Liver (tissue), 9 donors: Measurements from ENCODE around the gene PHETA2. TPM values are rescaled to one million over a fixed set of nuclear protein-coding genes. Genes with fewer than 3 reads are reported as not detected.

Experiments used
- DNase-seq: peaks from one replicate; pipeline ENCODE4 v3.0.0-alpha.2; 2017; ENCODE audit warnings: low spot score
- H3K27ac ChIP-seq, 2 donors: one replicate each; pipeline ENCODE4 v1.7.0; 2013; ENCODE audit warnings: inconsistent platforms in 2 of 2, low read length in 2 of 2, control low read depth in 1 of 2, low read depth in 1 of 2, mild to moderate bottlenecking in 1 of 2
- H3K27me3 ChIP-seq, 4 donors: one replicate each; pipeline versions ENCODE4 v1.6.1 to v1.7.0; 2013; ENCODE audit warnings: low read length in 3 of 4, inconsistent platforms in 1 of 4, mild to moderate bottlenecking in 1 of 4, moderate library complexity in 1 of 4; ENCODE audit not compliant: control insufficient read depth in 4 of 4, insufficient read depth in 4 of 4
- H3K36me3 ChIP-seq, 4 donors: one replicate each; pipeline versions ENCODE4 v1.6.1 to v1.7.0; 2013; ENCODE audit warnings: low read length in 3 of 4, mild to moderate bottlenecking in 3 of 4, low read depth in 1 of 4, moderate library complexity in 1 of 4; ENCODE audit not compliant: control insufficient read depth in 4 of 4, insufficient read depth in 3 of 4
- H3K4me1 ChIP-seq, 4 donors: one replicate each; pipeline versions ENCODE4 v1.6.1 to v1.7.0; 2013; ENCODE audit warnings: low read length in 3 of 4, mild to moderate bottlenecking in 3 of 4, moderate library complexity in 1 of 4; ENCODE audit not compliant: control insufficient read depth in 4 of 4, insufficient read depth in 4 of 4
- H3K4me3 ChIP-seq, 3 donors: one replicate each; pipeline versions ENCODE4 v1.6.1 to v1.7.0; 2013; ENCODE audit warnings: low read length in 3 of 3, control low read depth in 1 of 3, low read depth in 1 of 3, mild to moderate bottlenecking in 1 of 3
- H3K9ac ChIP-seq, 2 donors: one replicate each; pipeline ENCODE4 v1.7.0; 2013; ENCODE audit warnings: low read length in 2 of 2, mild to moderate bottlenecking in 2 of 2, moderate library complexity in 2 of 2, control low read depth in 1 of 2, low read depth in 1 of 2
- H3K9me3 ChIP-seq, 4 donors: one replicate each; pipeline versions ENCODE4 v1.6.1 to v1.7.0; 2013; ENCODE audit warnings: low read length in 3 of 4; ENCODE audit not compliant: control insufficient read depth in 4 of 4
- ATF3 ChIP-seq: IDR thresholded peaks from 2 replicates; pipeline ENCODE4 v1.6.1; 2016; ENCODE audit warnings: antibody characterized with exemption
- EGR1 ChIP-seq, 2 donors: IDR thresholded peaks; 2 replicates each; pipeline ENCODE4 v1.6.1; 2016 to 2018; ENCODE audit warnings: antibody characterized with exemption in 2 of 2, low read depth in 2 of 2
- FOXA2 ChIP-seq: IDR thresholded peaks from 2 replicates; pipeline ENCODE4 v1.6.1; 2016; ENCODE audit warnings: antibody characterized with exemption
- GABPA ChIP-seq, 2 donors: IDR thresholded peaks in 1 of 2; conservative IDR thresholded peaks in 1 of 2; 2 replicates each; pipeline ENCODE4 v1.6.1; 2016; ENCODE audit warnings: antibody characterized with exemption in 2 of 2, mild to moderate bottlenecking in 1 of 2, moderate library complexity in 1 of 2
- HNF4A ChIP-seq, 2 donors: conservative IDR thresholded peaks; 2 replicates each; pipeline ENCODE4 v1.6.1; 2016; ENCODE audit warnings: antibody characterized with exemption in 2 of 2, mild to moderate bottlenecking in 2 of 2
- HNF4G ChIP-seq: IDR thresholded peaks from 2 replicates; pipeline ENCODE4 v1.6.1; 2016; ENCODE audit warnings: antibody characterized with exemption
- JUND ChIP-seq, 2 donors: IDR thresholded peaks; 2 replicates each; pipeline ENCODE4 v1.6.1; 2016; ENCODE audit warnings: antibody characterized with exemption in 2 of 2
- MAX ChIP-seq: IDR thresholded peaks from 2 replicates; pipeline ENCODE4 v1.6.1; 2016; ENCODE audit warnings: antibody characterized with exemption
- REST ChIP-seq: IDR thresholded peaks from 2 replicates; pipeline ENCODE4 v1.6.1; 2016; ENCODE audit warnings: antibody characterized with exemption, mild to moderate bottlenecking
- YY1 ChIP-seq: IDR thresholded peaks from 2 replicates; pipeline ENCODE4 v1.6.1; 2016; ENCODE audit warnings: antibody characterized with exemption, mild to moderate bottlenecking
- ZBTB33 ChIP-seq: IDR thresholded peaks from 2 replicates; pipeline ENCODE4 v1.6.1; 2016; ENCODE audit warnings: antibody characterized with exemption
- WGBS: extraction: QIAGEN DNeasy Blood & Tissue Kit; methylation state at CpG from one replicate; pipeline ENCODE4 v1.1.7; 2013; 5-methylcytosine and 5-hydroxymethylcytosine counted together
- polyA plus RNA-seq, 2 donors: library from polyadenylated mRNA; stranded (reverse) in 1 of 2; unstranded in 1 of 2; fragments of 200-250 nt in 1 of 2; fragments of >200 nt in 1 of 2; fragmentation: Nextera tagmentation in 1 of 2; extraction: Ambion mirVana in 1 of 2; gene quantifications; one replicate each; pipeline versions ENCODE4 v1.2.1 to v1.2.3, GENCODE V29; 2013 to 2015
- total RNA-seq, 2 donors: library from RNA; depleted of rRNA; stranded (reverse); fragments of >200 nt; gene quantifications; one replicate each; pipeline ENCODE4 v1.2.3, GENCODE V29; 2014
- donor health status: healthy.
- donor health status: healthy.
- donor health status: healthy.
- donor health status: healthy.
- donor health status: healthy.

Gene PHETA2
- total and polyA plus RNA-seq, 4 donors = 0.89 to 5.1 (median 1.5) TPM

GRCh38 chr22:42090596-42091454, 16.8 kb downstream of the PHETA2 start, which contains the start of gene NDUFA6 (continued):
- TF ChIP-seq REST = peak; percentile 81
- no peak for TF ChIP-seq ATF3
- TF ChIP-seq GABPA (IDR thresholded peaks at IDR 0.05 in 1 of 2, conservative IDR thresholded peaks at IDR 0.05 in 1 of 2) = peak in 1 of 2 donors; percentile 41
- peak; percentile 99 for TF ChIP-seq YY1
- peak; percentile 78 for TF ChIP-seq HNF4G
- peak; percentile 48 to 98 for TF ChIP-seq EGR1 (IDR thresholded peaks at IDR 0.05; ENCODE audit: low read depth in 2 of 2)

GRCh38 chr22:42091455-42091782, 17.4 kb downstream of the PHETA2 start:
- WGBS = 31% methylated on average over 7 of the region's 7 CpGs
- Histone ChIP-seq H3K27ac (peak overlapping the region; percentile 90 to 98), H3K4me1 (peaks cover 2 to 16% (median 14%) of the 10 kb centered on the region in 4 donors), H3K9ac (peak overlapping the region; percentile 81 to 82), H3K27me3 (no peaks in the 10 kb centered on the region), H3K36me3 (peaks cover 0 to 8% (median 5%) of the 10 kb centered on the region in 4 donors), H3K4me3 (peak overlapping the region; percentile 60 to 73 (median 68)), H3K9me3 (no peaks in the 10 kb centered on the region)
- peak; percentile 44 for DNase-seq
- no peak for TF ChIP-seq ATF3
- TF ChIP-seq JUND (IDR thresholded peaks at IDR 0.05) = no peak
- TF ChIP-seq REST = no peak
- TF ChIP-seq HNF4A (conservative IDR thresholded peaks at IDR 0.05) = no peak
- no peak for TF ChIP-seq ZBTB33
- TF ChIP-seq HNF4G = no peak
- TF ChIP-seq MAX = no peak
- TF ChIP-seq FOXA2 = peak; percentile 68
